ENCODE data around the gene RGPD8. TPM values are rescaled to one million over a fixed set of nuclear protein-coding genes. Genes with fewer than 3 reads are reported as not detected.
A peak's percentile ranks its signal among the peaks of the same experiment; 100 is the strongest.

Gene RGPD8
- total and polyA plus RNA-seq, 10 of the 15 experiments (the other 5 are each of a cell fraction or from before 2014, with no cell fraction given): 0.24 to 9.6 (median 4.2) TPM

- FAIRE-seq (no peak), ATAC-seq (peak; percentile 56), DNase-seq (ENCODE audit: low read depth, low spot score) (no peak)
- intact Hi-C loops (cut with micrococcal nuclease; ENCODE audit: unreplicated experiment): no loop called here
- Histone ChIP-seq H3K4me1 (ENCODE audit: control insufficient read depth, insufficient read depth, low read length) (no peaks in the 10 kb centered on the region), H4K20me1 (ENCODE audit: control insufficient read depth, insufficient read depth) (no peaks in the 10 kb centered on the region), H3K4me3 (no peak overlapping the region), H3K9ac (ENCODE audit: control insufficient read depth, insufficient read depth, low read length) (no peak overlapping the region), H3K27ac (ENCODE audit: control insufficient read depth, insufficient read depth) (no peak overlapping the region), H3K9me3 (replicated peaks; ENCODE audit: control insufficient read depth, insufficient read depth, low read length) (no peaks in the 10 kb centered on the region), H3K79me2 (ENCODE audit: control insufficient read depth, insufficient read depth, low read length) (no peaks in the 10 kb centered on the region), H3K4me2 (ENCODE audit: control insufficient read depth, insufficient read depth) (no peak overlapping the region), H2AFZ (ENCODE audit: control insufficient read depth, low read depth, low read length) (no peak overlapping the region), H3K36me3 (ENCODE audit: control insufficient read depth in 2 of 2, insufficient read depth in 2 of 2, low read length in 1 of 2) (no peaks in the 10 kb centered on the region), H3K27me3 (replicated peaks in 1 of 2; ENCODE audit: control insufficient read depth in 2 of 2, insufficient read depth in 2 of 2, low read length in 1 of 2) (no peaks in the 10 kb centered on the region)
- in situ Hi-C loops (cut with MboI): no loop called here
- ChIA-PET SMC1A (ENCODE audit: uncharacterized antibody, unreplicated experiment) (interaction anchor here (1.2 kb wide), 1 partner anchor 9 kb away, joined by 3 read pairs; no protein-coding TSS in a partner anchor), RAD21 (ENCODE audit: unreplicated experiment) (no interaction called here), POLR2A (interaction anchor here (0.6 kb wide), 2 partner anchors 11 to 396 kb away, joined by 4 read pairs; no protein-coding TSS in a partner anchor), CTCF (no interaction called here)
- WGBS (ENCODE audit: insufficient coverage, insufficient replicate concordance, low lambda C conversion rate, missing lambda C conversion rate): 60% methylated on average over 6 of the region's 6 CpGs
- BruUV-seq (replicated peaks): no TSS peak
- TF ChIP-seq EP300 (IDR thresholded peaks at IDR 0.05; ENCODE audit: borderline replicate concordance in 1 of 2, control insufficient read depth in 1 of 2, low read depth in 2 of 2, low read length in 2 of 2) (no peak), CEBPZ (IDR thresholded peaks at IDR 0.05; ENCODE audit: low read depth, low read length) (no peak), ZBED1 (IDR thresholded peaks at IDR 0.05; ENCODE audit: borderline replicate concordance) (no peak), NR2C1 (IDR thresholded peaks at IDR 0.05) (no peak), JUND (IDR thresholded peaks at IDR 0.05; ENCODE audit: low read depth, low read length) (no peak), ZBTB4 (CRISPR knock-in tag; IDR thresholded peaks at IDR 0.05) (no peak), PKNOX1 (IDR thresholded peaks at IDR 0.05) (no peak), CTCF (IDR thresholded peaks at IDR 0.05 in 2 of 3, conservative IDR thresholded peaks at IDR 0.05 in 1 of 3; ENCODE audit: control insufficient read depth in 2 of 3, extremely low read depth in 1 of 3, insufficient read depth in 1 of 3, low read depth in 3 of 3, low read length in 3 of 3) (no peak), ZNF384 (IDR thresholded peaks at IDR 0.05; ENCODE audit: borderline replicate concordance, low read depth, low read length) (no peak), ZNF24 (IDR thresholded peaks at IDR 0.05) (no peak), ASH2L (IDR thresholded peaks at IDR 0.05; ENCODE audit: borderline replicate concordance, low read depth) (no peak), EZH2 (IDR thresholded peaks at IDR 0.05; ENCODE audit: borderline replicate concordance, control insufficient read depth, low read depth, low read length) (no peak)
Measured at GRCh38 chr2:112472547-112473263, 39.3 kb upstream of the RGPD8 start.

All from GM12878 (cell line).